K562 (cell line): ENCODE data around the gene TFAP2D. TPM values are rescaled to one million over a fixed set of nuclear protein-coding genes. Genes with fewer than 3 reads are reported as not detected.

Experiments
- ATAC-seq: fragments of 200-7000 bp; cut with Tn5 transposase; 3 replicates; pipeline ENCODE4 v1.9.1; 2020; ENCODE audit warnings: moderate library complexity
- BruUV-seq: library from RNA; stranded (reverse); fragments of 400-500 nt; replicated peaks from 2 replicates; lab custom pipeline; 2021; lab: Mats Ljungman, UMichigan
- CTCF ChIA-PET: fragments of 300-600 bp; formaldehyde crosslinking; extraction: SDS; loops from one replicate; lab custom pipeline; 2021; ENCODE audit warnings: low intra/inter-chr PET ratio; lab: Yijun Ruan, JAX
- POLR2A ChIA-PET: fragments of 300-600, 350-650 bp; sonication (Branson Sonifier 250); formaldehyde crosslinking; extraction: SDS; loops from one replicate; lab custom pipeline; 2021; ENCODE audit warnings: antibody characterized with exemption, inconsistent platforms; lab: Yijun Ruan, JAX
- DNase-seq, 4 experiments: peaks; one replicate each; pipeline versions ENCODE4 v3.0.0 to v3.0.0-alpha.2; 2011 to 2018; ENCODE audit warnings: low spot score in 3 of 4, mixed read lengths in 3 of 4; ENCODE audit errors: extremely low read depth in 1 of 4
- FAIRE-seq: peaks from 2 replicates; lab custom pipeline; 2011; peaks lifted over from hg19 to GRCh38; lab: Jason Lieb, UNC
- H2AFZ ChIP-seq: 2 replicates; pipeline ENCODE4 v1.6.0; 2011; ENCODE audit warnings: low read depth, low read length, control low read depth, inconsistent platforms
- H3K27ac ChIP-seq: fragments of 200-600 bp; 3 replicates; pipeline ENCODE4 v1.8.0; 2011; ENCODE audit warnings: low read depth, mild to moderate bottlenecking, control low read depth, inconsistent platforms, low read length, moderate library complexity, mixed read lengths; ENCODE audit errors: extremely low read depth
- H3K27me3 ChIP-seq, 2 experiments: fragments of 300-600 bp in 1 of 2; 2 replicates in 1 of 2; 3 replicates in 1 of 2; pipeline versions ENCODE4 v1.6.0 to v1.8.0; 2011; ENCODE audit warnings: inconsistent platforms in 2 of 2, low read length in 2 of 2, mild to moderate bottlenecking in 1 of 2, mixed read lengths in 1 of 2, moderate library complexity in 1 of 2; ENCODE audit not compliant: control insufficient read depth in 2 of 2, insufficient read depth in 2 of 2
- H3K36me3 ChIP-seq: fragments of 300-600 bp; 3 replicates; pipeline ENCODE4 v1.8.0; 2011; ENCODE audit warnings: mild to moderate bottlenecking, low read length, inconsistent platforms; ENCODE audit not compliant: control insufficient read depth, insufficient read depth
- H3K4me1 ChIP-seq, 2 experiments: fragments of 200-600 bp in 1 of 2; replicated peaks in 1 of 2; 2 replicates in 1 of 2; 3 replicates in 1 of 2; pipeline versions ENCODE4 v1.5.1 to v1.8.0; 2011; ENCODE audit warnings: inconsistent platforms in 2 of 2, low read length in 2 of 2, mild to moderate bottlenecking in 1 of 2, mixed read lengths in 1 of 2, moderate library complexity in 1 of 2; ENCODE audit not compliant: control insufficient read depth in 2 of 2, insufficient read depth in 2 of 2
- H3K4me2 ChIP-seq: 2 replicates; pipeline ENCODE4 v1.6.1; 2011; ENCODE audit warnings: low read length, control low read depth, inconsistent platforms, mixed read lengths; ENCODE audit not compliant: insufficient read depth
- H3K4me3 ChIP-seq: fragments of 200-600 bp; sonication (generic), shearing (Covaris generic); 2 replicates; pipeline ENCODE4 v1.5.1; 2016; ENCODE audit warnings: control low read depth, inconsistent platforms
- H3K79me2 ChIP-seq: fragments of 200-600 bp; 3 replicates; pipeline ENCODE4 v1.8.0; 2011; ENCODE audit warnings: low read length, inconsistent platforms; ENCODE audit not compliant: control insufficient read depth, insufficient read depth
- H3K9ac ChIP-seq, 2 experiments: 2 replicates each; pipeline versions ENCODE4 v1.6.0 to v1.6.1; 2011; ENCODE audit warnings: low read depth in 2 of 2, low read length in 2 of 2, control low read depth in 1 of 2, inconsistent platforms in 1 of 2, mild to moderate bottlenecking in 1 of 2, mixed read lengths in 1 of 2; ENCODE audit not compliant: insufficient read depth in 1 of 2
- H3K9me1 ChIP-seq: one replicate; pipeline ENCODE4 v1.6.0; 2011; ENCODE audit warnings: inconsistent platforms, mild to moderate bottlenecking, low read length, moderate library complexity; ENCODE audit not compliant: control insufficient read depth, insufficient read depth
- H3K9me3 ChIP-seq: replicated peaks from 2 replicates; pipeline ENCODE4 v1.5.1; 2011; ENCODE audit warnings: low read depth, low read length, inconsistent platforms; ENCODE audit not compliant: control insufficient read depth, insufficient read depth
- H4K20me1 ChIP-seq: replicated peaks from 2 replicates; pipeline ENCODE4 v1.6.1; 2011; ENCODE audit warnings: low read length, inconsistent platforms, mixed read lengths; ENCODE audit not compliant: control insufficient read depth, insufficient read depth
- CEBPG ChIP-seq, 3 experiments: fragments of 200-800 bp in 1 of 3; sonication (Bioruptor generic) in 1 of 3; sonication (generic) in 1 of 3; formaldehyde crosslinking in 1 of 3; IDR thresholded peaks in 2 of 3; conservative IDR thresholded peaks in 1 of 3; 2 replicates each; pipeline versions ENCODE4 v1.6.1 to v1.8.0; 2016 to 2022; ENCODE audit warnings: missing compliant biosample characterization in 2 of 3, missing genetic modification characterization in 2 of 3, mild to moderate bottlenecking in 1 of 3, missing genetic modification reagents in 1 of 3
- CSDE1 ChIP-seq, 2 experiments: fragments of 450-650 bp; IDR thresholded peaks; 2 replicates each; pipeline ENCODE4 v1.6.1; 2016; ENCODE audit warnings: mild to moderate bottlenecking in 1 of 2
- EWSR1 ChIP-seq: fragments of 450-650 bp; IDR thresholded peaks from 2 replicates; pipeline ENCODE4 v1.6.1; 2018; ENCODE audit warnings: borderline replicate concordance, mild to moderate bottlenecking, low read depth, moderate library complexity; ENCODE audit not compliant: partially characterized antibody
- HLTF ChIP-seq: fragments of 450-650 bp; IDR thresholded peaks from 2 replicates; pipeline ENCODE4 v1.6.1; 2016
- MCM3 ChIP-seq: fragments of 450-650 bp; IDR thresholded peaks from 2 replicates; pipeline ENCODE4 v1.6.1; 2016
- NR1H2 ChIP-seq: sonication (generic); formaldehyde crosslinking; IDR thresholded peaks from 2 replicates; pipeline ENCODE4 v1.4.0; 2020; ENCODE audit warnings: mild to moderate bottlenecking, missing genetic modification reagents
- OTX1 ChIP-seq: fragments of 450-650 bp; formaldehyde crosslinking; IDR thresholded peaks from 2 replicates; pipeline ENCODE4 v1.4.0; 2022; ENCODE audit warnings: mild to moderate bottlenecking
- POLR3G ChIP-seq: IDR thresholded peaks from 2 replicates; pipeline ENCODE4 v1.6.1; 2011; ENCODE audit not compliant: insufficient read length, insufficient replicate concordance; ENCODE audit errors: extremely low read depth
- PTBP1 ChIP-seq: fragments of 200-400 bp; formaldehyde crosslinking; IDR thresholded peaks from 2 replicates; pipeline ENCODE4 v1.6.1; 2017; ENCODE audit warnings: low read depth, low read length
- RFX7 ChIP-seq: fragments of 250-450 bp; sonication (Bioruptor Pico); IDR thresholded peaks from 2 replicates; pipeline ENCODE4 v1.5.1; 2021; ENCODE audit warnings: mild to moderate bottlenecking
- SMAD4 ChIP-seq: fragments of 250-450 bp; sonication (Bioruptor Pico); conservative IDR thresholded peaks from 2 replicates; pipeline ENCODE4 v1.8.0; 2021; ENCODE audit warnings: inconsistent platforms, mild to moderate bottlenecking, moderate library complexity
- SMC3 ChIP-seq: conservative IDR thresholded peaks from 2 replicates; pipeline ENCODE4 v1.6.1; 2011; ENCODE audit warnings: low read depth, low read length, improper control_type of control experiment; ENCODE audit not compliant: insufficient read depth
- ZBTB7A ChIP-seq: IDR thresholded peaks from 2 replicates; pipeline ENCODE4 v1.6.1; 2011; ENCODE audit warnings: low read depth, mild to moderate bottlenecking, low read length, moderate library complexity, borderline replicate concordance; ENCODE audit not compliant: control insufficient read depth
- ZNF24 ChIP-seq: fragments of 450-650 bp; IDR thresholded peaks from 2 replicates; pipeline ENCODE4 v1.6.1; 2016
- ZNF584 ChIP-seq: fragments of 200-800 bp; sonication (Bioruptor generic); IDR thresholded peaks from 2 replicates; pipeline ENCODE4 v1.6.1; 2016; ENCODE audit warnings: low read depth, mild to moderate bottlenecking, missing genetic modification characterization, missing compliant biosample characterization
- ZNF696 ChIP-seq: fragments of 250-450 bp; sonication (Bioruptor Pico); conservative IDR thresholded peaks from 2 replicates; pipeline ENCODE4 v1.4.0; 2020; ENCODE audit warnings: mild to moderate bottlenecking, moderate library complexity
- ZNF778 ChIP-seq: fragments of 450-650 bp; formaldehyde crosslinking; IDR thresholded peaks from 2 replicates; pipeline ENCODE4 v1.4.0; 2020; ENCODE audit warnings: mild to moderate bottlenecking, moderate library complexity
- WGBS: fragments of 100-300 bp; shearing (Covaris generic); methylation state at CpG from one replicate; pipeline ENCODE4 v1.1.6; 2016; ENCODE audit warnings: low coverage, mixed read lengths; ENCODE audit not compliant: insufficient coverage; ENCODE audit errors: missing lambda C conversion rate; 5-methylcytosine and 5-hydroxymethylcytosine counted together
- in situ Hi-C: fragments of 300-500 bp; cut with MboI; formaldehyde crosslinking; loops from 4 replicates; pipeline ENCODE4 v1.15.0; 2018; ENCODE audit warnings: inconsistent platforms, mixed read lengths
- intact Hi-C: fragments of 100-400 bp; cut with micrococcal nuclease; formaldehyde crosslinking; loops from 2 replicates; pipeline ENCODE4 v1.14.2; 2022
- polyA plus RNA-seq, 8 experiments: library from polyadenylated mRNA; depleted of rRNA in 4 of 8; stranded (reverse) in 5 of 8; unstranded in 3 of 8; fragments of >200 nt; fragmentation: Nextera tagmentation in 2 of 8; fragmentation: Illumina TruSeq in 1 of 8; extraction: Ambion mirVana in 2 of 8; extraction: Trizol in 1 of 8; gene quantifications; 2 replicates each; pipeline versions ENCODE4 v1.2.1 to v1.2.3, GENCODE V29; 2011 to 2014; ENCODE audit warnings: inconsistent platforms in 1 of 8, missing spikeins in 1 of 8
- total RNA-seq, 7 experiments: library from RNA; depleted of rRNA in 6 of 7; stranded (reverse); fragments of >200 nt in 6 of 7; fragmentation: Illumina TruSeq in 2 of 7; extraction: Trizol in 2 of 7; gene quantifications; 2 replicates each; pipeline versions ENCODE4 v1.2.1 to v1.2.3, GENCODE V29; 2011 to 2021; ENCODE audit warnings: low replicate concordance in 1 of 7
- TF ChIP-seq, protein P1 (sequence below), 2 experiments: fragments of 450-650 bp in 1 of 2; sonication (generic) in 1 of 2; formaldehyde crosslinking; conservative IDR thresholded peaks; 2 replicates each; pipeline versions ENCODE4 v1.4.0 to v1.8.1; 2020 to 2022; ENCODE audit warnings: mild to moderate bottlenecking in 1 of 2, missing genetic modification reagents in 1 of 2
- TF ChIP-seq, protein P2 (sequence below): sonication (generic); formaldehyde crosslinking; IDR thresholded peaks from 2 replicates; pipeline ENCODE4 v1.8.1; 2023; ENCODE audit warnings: mild to moderate bottlenecking, missing genetic modification reagents

TFAP2D gene
- total and polyA plus RNA-seq, 9 of the 15 experiments (the other 6 are each of a cell fraction or from before 2014, with no cell fraction given): not detected

DNA sequence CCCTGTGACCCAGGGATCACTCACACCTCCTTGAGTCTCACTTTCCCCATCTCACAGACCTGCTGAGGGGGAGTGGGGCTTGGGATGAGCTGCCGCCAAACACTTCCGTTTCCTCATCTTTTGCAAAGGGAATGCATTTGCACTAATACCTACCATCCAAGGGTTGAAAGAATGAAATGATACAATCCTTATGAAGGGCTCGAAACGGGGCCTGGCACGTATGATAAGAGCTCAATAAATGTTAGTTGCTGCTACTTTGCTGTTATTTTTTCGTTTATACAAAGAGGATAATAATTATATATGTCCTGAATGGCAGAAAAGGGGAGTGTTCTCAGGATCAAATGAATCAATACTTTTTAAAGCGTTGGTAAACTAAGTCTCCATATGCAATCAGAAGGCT lies 6.1 kb upstream of the TFAP2D start:
- ChIA-PET CTCF (no interaction called here), POLR2A (interaction anchor here (1.2 kb wide), 1 partner anchor 13 kb away, joined by 3 read pairs; no protein-coding TSS in a partner anchor)
- TF ChIP-seq, protein P1, sequence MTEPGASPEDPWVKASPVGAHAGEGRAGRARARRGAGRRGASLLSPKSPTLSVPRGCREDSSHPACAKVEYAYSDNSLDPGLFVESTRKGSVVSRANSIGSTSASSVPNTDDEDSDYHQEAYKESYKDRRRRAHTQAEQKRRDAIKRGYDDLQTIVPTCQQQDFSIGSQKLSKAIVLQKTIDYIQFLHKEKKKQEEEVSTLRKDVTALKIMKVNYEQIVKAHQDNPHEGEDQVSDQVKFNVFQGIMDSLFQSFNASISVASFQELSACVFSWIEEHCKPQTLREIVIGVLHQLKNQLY (CRISPR knock-in tag; conservative IDR thresholded peaks at IDR 0.05): no peak
- TF ChIP-seq SMC3: no peak
- no peak for TF ChIP-seq ZNF696 (CRISPR knock-in tag)
- TF ChIP-seq CEBPG (CRISPR knock-in tag; IDR thresholded peaks at IDR 0.05): no peak
- no peak for TF ChIP-seq CEBPG (tag; conservative IDR thresholded peaks at IDR 0.05 in 1 of 2, IDR thresholded peaks at IDR 0.05 in 1 of 2)
- no peak for TF ChIP-seq EWSR1
- no peak for TF ChIP-seq RFX7 (CRISPR knock-in tag)
- TF ChIP-seq OTX1: no peak
- TF ChIP-seq CSDE1 (IDR thresholded peaks at IDR 0.05): no peak
- TF ChIP-seq POLR3G: no peak
- TF ChIP-seq NR1H2 (CRISPR knock-in tag): no peak
- TF ChIP-seq, protein P2, sequence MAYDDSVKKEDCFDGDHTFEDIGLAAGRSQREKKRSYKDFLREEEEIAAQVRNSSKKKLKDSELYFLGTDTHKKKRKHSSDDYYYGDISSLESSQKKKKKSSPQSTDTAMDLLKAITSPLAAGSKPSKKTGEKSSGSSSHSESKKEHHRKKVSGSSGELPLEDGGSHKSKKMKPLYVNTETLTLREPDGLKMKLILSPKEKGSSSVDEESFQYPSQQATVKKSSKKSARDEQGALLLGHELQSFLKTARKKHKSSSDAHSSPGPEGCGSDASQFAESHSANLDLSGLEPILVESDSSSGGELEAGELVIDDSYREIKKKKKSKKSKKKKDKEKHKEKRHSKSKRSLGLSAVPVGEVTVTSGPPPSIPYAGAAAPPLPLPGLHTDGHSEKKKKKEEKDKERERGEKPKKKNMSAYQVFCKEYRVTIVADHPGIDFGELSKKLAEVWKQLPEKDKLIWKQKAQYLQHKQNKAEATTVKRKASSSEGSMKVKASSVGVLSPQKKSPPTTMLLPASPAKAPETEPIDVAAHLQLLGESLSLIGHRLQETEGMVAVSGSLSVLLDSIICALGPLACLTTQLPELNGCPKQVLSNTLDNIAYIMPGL (CRISPR knock-in tag): no peak
- TF ChIP-seq ZNF24: no peak
- TF ChIP-seq MCM3: no peak
- TF ChIP-seq ZNF778: no peak
- TF ChIP-seq ZNF584 (CRISPR knock-in tag): no peak
- TF ChIP-seq ZBTB7A: no peak
- no peak for TF ChIP-seq PTBP1
- TF ChIP-seq SMAD4: no peak
- no peak for TF ChIP-seq HLTF
- WGBS: 2% methylated on average over 7 of the region's 7 CpGs
- Histone ChIP-seq H2AFZ (no peak overlapping the region), H3K36me3 (no peaks in the 10 kb centered on the region), H4K20me1 (no peaks in the 10 kb centered on the region), H3K9ac (no peak overlapping the region), H3K4me2 (no peak overlapping the region), H3K79me2 (no peaks in the 10 kb centered on the region), H3K4me1 (0 out of 5 replicates have a peak, but pooled peaks cover 0 to 3% of the 10 kb centered on the region in 2 experiments), H3K4me3 (no peak overlapping the region), H3K9me1 (no peaks in the 10 kb centered on the region), H3K27me3 (peaks cover 5 to 16% of the 10 kb centered on the region in 2 experiments; a peak in 3 of 5 replicates), H3K27ac (no peak overlapping the region), H3K9me3 (no peaks in the 10 kb centered on the region)
- FAIRE-seq (no peak), DNase-seq (no peak), ATAC-seq (no peak)
- intact Hi-C loops: no loop called here
- no TSS peak for BruUV-seq
- in situ Hi-C loops: no loop called here
